Ovary (tissue), 9 donors: ENCODE data around the gene GJB4. TPM values are rescaled to one million over a fixed set of nuclear protein-coding genes. Genes with fewer than 3 reads are reported as not detected.

Experiments used
- DNase-seq, 5 donors: peaks; one replicate each; pipeline ENCODE4 v3.0.0-alpha.2; 2019 to 2020
- H3K27ac ChIP-seq, 2 donors: fragments of 200-600 bp; one replicate each; pipeline versions ENCODE4 v1.5.1 to v1.8.0; 2019 to 2022
- H3K27me3 ChIP-seq: fragments of 200-600 bp; one replicate; pipeline ENCODE4 v1.8.0; 2022
- H3K36me3 ChIP-seq: fragments of 200-600 bp; sonication (generic); one replicate; pipeline ENCODE4 v1.5.1; 2019
- H3K4me1 ChIP-seq: one replicate; pipeline ENCODE4 v1.8.1; 2013; ENCODE audit warnings: mild to moderate bottlenecking, moderate library complexity; ENCODE audit not compliant: insufficient read depth
- H3K4me3 ChIP-seq: fragments of 200-600 bp; sonication (generic); one replicate; pipeline ENCODE4 v1.5.1; 2017
- H3K9me3 ChIP-seq, 2 donors: fragments of 200-600 bp in 1 of 2; sonication (generic) in 1 of 2; one replicate each; pipeline versions ENCODE4 v1.5.1 to v1.8.1; 2013 to 2019; ENCODE audit warnings: mild to moderate bottlenecking in 1 of 2, moderate library complexity in 1 of 2
- CTCF ChIP-seq, 3 donors: fragments of 450-650 bp in 2 of 3; fragments of 200-600 bp in 1 of 3; IDR thresholded peaks; one replicate each; pipeline versions ENCODE4 v1.5.1 to v1.8.0; 2016 to 2022; ENCODE audit warnings: antibody characterized with exemption in 3 of 3, mild to moderate bottlenecking in 1 of 3
- EP300 ChIP-seq: sonication (generic); formaldehyde crosslinking; IDR thresholded peaks from one replicate; pipeline ENCODE4 v1.6.1; 2017; ENCODE audit warnings: antibody characterized with exemption
- POLR2A ChIP-seq: fragments of 450-650 bp; IDR thresholded peaks from one replicate; pipeline ENCODE4 v1.6.1; 2017; ENCODE audit warnings: antibody characterized with exemption, mild to moderate bottlenecking, moderate library complexity
- WGBS, 3 donors: extraction: QIAGEN DNeasy Blood & Tissue Kit in 1 of 3; methylation state at CpG; one replicate each; pipeline versions ENCODE4 v1.1.5 to v1.1.7; 2013 to 2017; 5-methylcytosine and 5-hydroxymethylcytosine counted together
- intact Hi-C, 4 donors: fragments of 100-400 bp; cut with DNase I; formaldehyde crosslinking; loops; one replicate each; pipeline versions ENCODE4 v1.11.0 to v1.15.1; 2022 to 2023
- polyA plus RNA-seq, 2 donors: library from polyadenylated mRNA; stranded (reverse); fragments of 200-250 nt in 1 of 2; fragments of 350-450 nt in 1 of 2; fragmentation: Illumina TruSeq in 1 of 2; extraction: RNeasy Lipid Tissue Mini Kit (QIAGEN cat#74804) in 1 of 2; gene quantifications; one replicate each; pipeline ENCODE4 v1.2.3, GENCODE V29; 2013 to 2014
- total RNA-seq, 7 donors: library from RNA; depleted of rRNA in 2 of 7; stranded (reverse); fragments of >200 nt in 2 of 7; fragmentation: NEBNext Ultra II Directional in 3 of 7; extraction: Animal tissue kit (Norgen Biotek cat#: 25700) in 3 of 7; gene quantifications; one replicate each; pipeline versions ENCODE4 v1.1.0 to v1.2.4, GENCODE V29; 2016 to 2023
- donor health status: DM: no; HTN: no; CAD: no; lungs with moderate emphysema.
- donor health status: DM: no; HTN: no; CAD: no.
- donor health status: Bipolar disorder and iron deficiency.
- donor health status: DM: yes; HTN: yes; CAD: no.
- donor health status: DM: no; HTN: no; CAD: no.
- donor health status: DM: yes; HTN: yes; CAD: no.

Gene GJB4
- total and polyA plus RNA-seq, 9 donors: not detected

GRCh38 chr1:34749992-34750391 lies 9.5 kb upstream of the GJB4 start:
- Histone ChIP-seq H3K4me3 (no peak overlapping the region), H3K27me3 (no peaks in the 10 kb centered on the region), H3K27ac (no peak overlapping the region), H3K36me3 (no peaks in the 10 kb centered on the region), H3K4me1 (no peaks in the 10 kb centered on the region), H3K9me3 (no peaks in the 10 kb centered on the region)
- no peak for TF ChIP-seq EP300
- WGBS, 3 donors: 54 to 61% (median 61%) methylated on average over 8 of the region's 8 CpGs
- intact Hi-C loops: loop anchor here in 2 of 4 donors (10.0 kb wide), 1 partner anchor 1115 kb away; no protein-coding TSS in a partner anchor
- DNase-seq: no peak

GRCh38 chr1:34750610-34751009 lies 8.9 kb upstream of the GJB4 start:
- no peaks in the 10 kb centered on the region for H3K27me3 ChIP-seq
- H3K4me1 ChIP-seq: no peaks in the 10 kb centered on the region
- H3K9me3 ChIP-seq: no peaks in the 10 kb centered on the region
- no peak overlapping the region for H3K27ac ChIP-seq
- H3K36me3 ChIP-seq: no peaks in the 10 kb centered on the region
- intact Hi-C loops: no loop called here
- TF ChIP-seq CTCF (IDR thresholded peaks at IDR 0.05) (no peak), EP300 (no peak), POLR2A (no peak)
- WGBS, 3 donors: 82 to 85% (median 84%) methylated on average over 5 of the region's 5 CpGs
- no peak for DNase-seq
- H3K4me3 ChIP-seq: no peak overlapping the region

GRCh38 chr1:34753163-34753562 lies 6.4 kb upstream of the GJB4 start:
- intact Hi-C loops: no loop called here
- TF ChIP-seq EP300 (no peak), POLR2A (no peak), CTCF (IDR thresholded peaks at IDR 0.05) (no peak)

GRCh38 chr1:34754964-34755637 lies 4.4 kb upstream of the GJB4 start, which contains the start of gene GJB5:
GJB5 (plus strand) TSS chr1:34755047; CDS start chr1:34757331, 2,284 bp downstream.
- no peaks in the 10 kb centered on the region for H3K27me3 ChIP-seq
- H3K4me3 ChIP-seq: no peak within 1 kb of the TSS
- no peaks in the 10 kb centered on the region for H3K4me1 ChIP-seq
- WGBS, 3 donors: 58 to 71% (median 65%) methylated on average over 13 of the region's 13 CpGs
- no peak within 1 kb of the TSS for H3K27ac ChIP-seq
- TF ChIP-seq CTCF (IDR thresholded peaks at IDR 0.05) (no peak), EP300 (no peak), POLR2A (no peak)
- no peaks in the 10 kb centered on the region for H3K36me3 ChIP-seq
- no peak for DNase-seq
- intact Hi-C loops: no loop called here
- no peaks in the 10 kb centered on the region for H3K9me3 ChIP-seq

More at GRCh38 chr1:34753163-34753562, 6.4 kb upstream of the GJB4 start:
- H3K4me1 ChIP-seq: no peaks in the 10 kb centered on the region
- DNase-seq: no peak
- H3K27ac ChIP-seq: no peak overlapping the region
- no peaks in the 10 kb centered on the region for H3K9me3 ChIP-seq
- WGBS, 3 donors: 72 to 91% (median 72%) methylated on average over 3 of the region's 3 CpGs
- H3K27me3 ChIP-seq: no peaks in the 10 kb centered on the region
- H3K36me3 ChIP-seq: no peaks in the 10 kb centered on the region
- no peak overlapping the region for H3K4me3 ChIP-seq

GRCh38 chr1:34755961-34756360 lies 3.6 kb upstream of the GJB4 start:
- H3K4me3 ChIP-seq: no peak overlapping the region
- H3K36me3 ChIP-seq: no peaks in the 10 kb centered on the region
- DNase-seq: no peak
- TF ChIP-seq CTCF (IDR thresholded peaks at IDR 0.05) (no peak), EP300 (no peak), POLR2A (no peak)
- intact Hi-C loops: no loop called here
- H3K27ac ChIP-seq: no peak overlapping the region
- no peaks in the 10 kb centered on the region for H3K9me3 ChIP-seq
- H3K27me3 ChIP-seq: no peaks in the 10 kb centered on the region
- H3K4me1 ChIP-seq: no peaks in the 10 kb centered on the region
- 89 to 93% (median 92%) methylated on average over 6 of the region's 6 CpGs for WGBS, 3 donors
